ENCODE data around the gene PROCR.

GRCh38 chr20:35225319-35226125, 53.6 kb downstream of the PROCR start:
- TF ChIP-seq CTCF (IDR thresholded peaks at IDR 0.05) (no peak), POLR2A (IDR thresholded peaks at IDR 0.05) (no peak)
